DMS53 (cell line): ENCODE data around the gene MED12.
A peak's percentile ranks its signal among the peaks of the same experiment; 100 is the strongest.

Experiments used
- DNase-seq: peaks from one replicate; lab custom pipeline; 2025; lab: John Stamatoyannopoulos, UW

MED12 gene

GRCh38 chrX:71118032-71118984, at the start of gene MED12:
TSS of gene MED12 (plus strand) at chrX:71118596. CDS start at chrX:71118755, 159 bp downstream.
- peak; percentile 79 for DNase-seq

GRCh38 chrX:71070531-71070930, 47.9 kb upstream of the MED12 start:
- no peak for DNase-seq

- DNase-seq: peak; percentile 33
These were observed 36.9 kb upstream of the MED12 start for GRCh38 chrX:71081330-71082123.

GRCh38 chrX:71082124-71082647, 36.2 kb upstream of the MED12 start:
- no peak for DNase-seq

GRCh38 chrX:71082822-71083221, 35.6 kb upstream of the MED12 start:
- DNase-seq: no peak

- no peak for DNase-seq
These were observed 32.5 kb upstream of the MED12 start for GRCh38 chrX:71085900-71086299.

GRCh38 chrX:71091263-71091662, 27.1 kb upstream of the MED12 start:
- DNase-seq: no peak

GRCh38 chrX:71095033-71095432, 23.4 kb upstream of the MED12 start:
- peak; percentile 15 for DNase-seq

- peak; percentile 92 for DNase-seq
These were observed 22.8 kb upstream of the MED12 start, which contains the start of gene FOXO4 for GRCh38 chrX:71095555-71095980. TSS of gene FOXO4 (plus strand) at chrX:71095851. CDS start at chrX:71096529, 678 bp downstream.

GRCh38 chrX:71095981-71096759, 22.2 kb upstream of the MED12 start:
- peak; percentile 64 for DNase-seq

- DNase-seq: peak; percentile 48
These were observed 21.7 kb upstream of the MED12 start for GRCh38 chrX:71096760-71097032.

GRCh38 chrX:71098302-71098701, 20.1 kb upstream of the MED12 start:
- DNase-seq: peak; percentile 69

- DNase-seq: no peak
These were observed 19.4 kb upstream of the MED12 start for GRCh38 chrX:71098951-71099506.

- DNase-seq: no peak
These were observed 18.7 kb upstream of the MED12 start for GRCh38 chrX:71099736-71100135.

GRCh38 chrX:71100581-71101505, 17.6 kb upstream of the MED12 start:
- DNase-seq: no peak

- no peak for DNase-seq
These were observed 16.1 kb upstream of the MED12 start for GRCh38 chrX:71102292-71102691.

GRCh38 chrX:71103110-71103983, 15.0 kb upstream of the MED12 start:
- DNase-seq: no peak

- DNase-seq: no peak
These were observed 12.8 kb upstream of the MED12 start for GRCh38 chrX:71105628-71106027.

GRCh38 chrX:71106427-71106826, 12.0 kb upstream of the MED12 start, which contains the start of gene CXorf65:
TSS of gene CXorf65 (minus strand) at chrX:71106740. CDS start at chrX:71106556, 184 bp downstream.
- peak; percentile 30 for DNase-seq
